GM12878 (cell line): Measurements from ENCODE around the gene HRC. TPM values are rescaled to one million over a fixed set of nuclear protein-coding genes. Genes with fewer than 3 reads are reported as not detected.

Experiments used
- MYC ChIP-seq: IDR thresholded peaks from 2 replicates; pipeline ENCODE4 v1.6.1; 2011; ENCODE audit warnings: mild to moderate bottlenecking, low read length, moderate library complexity, inconsistent platforms; ENCODE audit not compliant: insufficient read depth, insufficient replicate concordance, insufficient read length, severe bottlenecking
- polyA plus RNA-seq, 11 experiments: library from polyadenylated mRNA; depleted of rRNA in 4 of 11; unstranded in 6 of 11; stranded (reverse) in 5 of 11; fragments of >200 nt; fragmentation: Nextera tagmentation in 4 of 11; fragmentation: Illumina TruSeq in 1 of 11; extraction: Ambion mirVana in 4 of 11; extraction: Trizol in 1 of 11; gene quantifications; 1 replicate in 1 of 11; 2 replicates in 10 of 11; pipeline versions ENCODE4 v1.2.1 to v1.2.3, GENCODE V29; 2011 to 2016; ENCODE audit warnings: inconsistent platforms in 2 of 11, missing spikeins in 2 of 11, low read depth in 1 of 11
- total RNA-seq, 4 experiments: library from RNA; depleted of rRNA in 3 of 4; stranded (reverse); fragments of >200 nt in 3 of 4; fragmentation: Illumina TruSeq in 1 of 4; extraction: Trizol in 1 of 4; gene quantifications; 2 replicates each; pipeline versions ENCODE4 v1.2.1 to v1.2.3, GENCODE V29; 2013 to 2021
- TF ChIP-seq, protein P1 (sequence below): IDR thresholded peaks from 2 replicates; pipeline ENCODE4 v1.6.1; 2012; ENCODE audit warnings: mild to moderate bottlenecking, low read depth, low read length
- TF ChIP-seq, protein P2 (sequence below): fragments of 450-650 bp; IDR thresholded peaks from 2 replicates; pipeline ENCODE4 v1.6.1; 2016; ENCODE audit warnings: mild to moderate bottlenecking
- TF ChIP-seq, protein P3 (sequence below): fragments of 450-650 bp; IDR thresholded peaks from 2 replicates; pipeline ENCODE4 v1.6.1; 2017; ENCODE audit warnings: mild to moderate bottlenecking

Gene HRC
- total and polyA plus RNA-seq, 10 of the 15 experiments (the other 5 are each of a cell fraction or from before 2014, with no cell fraction given) = 0.10 TPM; not detected in 9

DNA sequence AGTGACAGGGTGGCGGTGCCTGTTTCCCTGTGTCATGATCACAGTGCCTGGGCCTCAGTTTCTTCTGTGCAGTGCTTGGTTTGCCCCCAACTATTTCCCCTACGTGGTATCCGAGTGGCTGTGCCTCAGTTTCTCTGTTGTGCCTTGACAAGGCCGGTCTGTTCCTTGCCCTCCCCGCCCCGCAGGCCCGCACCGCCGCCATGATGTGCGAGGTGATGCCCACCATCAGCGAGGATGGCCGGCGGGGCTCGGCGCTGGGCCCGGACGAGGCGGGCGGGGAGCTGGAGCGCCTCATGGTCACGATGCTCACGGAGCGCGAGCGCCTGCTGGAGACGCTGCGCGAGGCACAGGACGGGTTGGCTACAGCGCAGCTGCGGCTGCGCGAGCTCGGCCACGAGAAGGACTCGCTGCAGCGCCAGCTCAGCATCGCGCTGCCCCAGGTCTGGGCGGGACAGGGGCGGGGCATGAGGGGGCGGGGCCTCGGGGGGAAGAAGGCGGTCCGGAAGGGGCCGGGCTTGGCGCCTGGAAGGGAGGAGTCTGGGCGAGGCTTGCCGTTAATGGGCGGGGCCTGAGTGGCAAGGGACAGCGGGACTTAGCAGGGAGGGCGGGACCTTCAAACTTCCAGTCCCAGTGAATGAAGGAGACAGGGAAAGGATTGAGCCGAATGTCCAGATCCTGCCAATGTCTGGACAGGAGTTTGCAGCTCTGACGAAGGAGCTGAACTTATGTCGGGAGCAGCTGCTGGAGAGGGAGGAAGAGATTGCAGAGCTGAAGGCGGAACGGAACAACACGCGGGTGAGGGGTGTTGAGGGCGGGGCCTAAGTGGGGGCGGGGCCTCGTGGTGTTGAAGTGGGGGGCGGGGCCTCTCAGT is 27.3 kb downstream of the HRC start (continued):
- TF ChIP-seq, protein P1, sequence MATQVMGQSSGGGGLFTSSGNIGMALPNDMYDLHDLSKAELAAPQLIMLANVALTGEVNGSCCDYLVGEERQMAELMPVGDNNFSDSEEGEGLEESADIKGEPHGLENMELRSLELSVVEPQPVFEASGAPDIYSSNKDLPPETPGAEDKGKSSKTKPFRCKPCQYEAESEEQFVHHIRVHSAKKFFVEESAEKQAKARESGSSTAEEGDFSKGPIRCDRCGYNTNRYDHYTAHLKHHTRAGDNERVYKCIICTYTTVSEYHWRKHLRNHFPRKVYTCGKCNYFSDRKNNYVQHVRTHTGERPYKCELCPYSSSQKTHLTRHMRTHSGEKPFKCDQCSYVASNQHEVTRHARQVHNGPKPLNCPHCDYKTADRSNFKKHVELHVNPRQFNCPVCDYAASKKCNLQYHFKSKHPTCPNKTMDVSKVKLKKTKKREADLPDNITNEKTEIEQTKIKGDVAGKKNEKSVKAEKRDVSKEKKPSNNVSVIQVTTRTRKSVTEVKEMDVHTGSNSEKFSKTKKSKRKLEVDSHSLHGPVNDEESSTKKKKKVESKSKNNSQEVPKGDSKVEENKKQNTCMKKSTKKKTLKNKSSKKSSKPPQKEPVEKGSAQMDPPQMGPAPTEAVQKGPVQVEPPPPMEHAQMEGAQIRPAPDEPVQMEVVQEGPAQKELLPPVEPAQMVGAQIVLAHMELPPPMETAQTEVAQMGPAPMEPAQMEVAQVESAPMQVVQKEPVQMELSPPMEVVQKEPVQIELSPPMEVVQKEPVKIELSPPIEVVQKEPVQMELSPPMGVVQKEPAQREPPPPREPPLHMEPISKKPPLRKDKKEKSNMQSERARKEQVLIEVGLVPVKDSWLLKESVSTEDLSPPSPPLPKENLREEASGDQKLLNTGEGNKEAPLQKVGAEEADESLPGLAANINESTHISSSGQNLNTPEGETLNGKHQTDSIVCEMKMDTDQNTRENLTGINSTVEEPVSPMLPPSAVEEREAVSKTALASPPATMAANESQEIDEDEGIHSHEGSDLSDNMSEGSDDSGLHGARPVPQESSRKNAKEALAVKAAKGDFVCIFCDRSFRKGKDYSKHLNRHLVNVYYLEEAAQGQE = no peak
- TF ChIP-seq, protein P2, sequence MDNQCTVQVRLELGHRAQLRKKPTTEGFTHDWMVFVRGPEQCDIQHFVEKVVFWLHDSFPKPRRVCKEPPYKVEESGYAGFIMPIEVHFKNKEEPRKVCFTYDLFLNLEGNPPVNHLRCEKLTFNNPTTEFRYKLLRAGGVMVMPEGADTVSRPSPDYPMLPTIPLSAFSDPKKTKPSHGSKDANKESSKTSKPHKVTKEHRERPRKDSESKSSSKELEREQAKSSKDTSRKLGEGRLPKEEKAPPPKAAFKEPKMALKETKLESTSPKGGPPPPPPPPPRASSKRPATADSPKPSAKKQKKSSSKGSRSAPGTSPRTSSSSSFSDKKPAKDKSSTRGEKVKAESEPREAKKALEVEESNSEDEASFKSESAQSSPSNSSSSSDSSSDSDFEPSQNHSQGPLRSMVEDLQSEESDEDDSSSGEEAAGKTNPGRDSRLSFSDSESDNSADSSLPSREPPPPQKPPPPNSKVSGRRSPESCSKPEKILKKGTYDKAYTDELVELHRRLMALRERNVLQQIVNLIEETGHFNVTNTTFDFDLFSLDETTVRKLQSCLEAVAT = no peak
- TF ChIP-seq MYC = no peak
- TF ChIP-seq, protein P3, sequence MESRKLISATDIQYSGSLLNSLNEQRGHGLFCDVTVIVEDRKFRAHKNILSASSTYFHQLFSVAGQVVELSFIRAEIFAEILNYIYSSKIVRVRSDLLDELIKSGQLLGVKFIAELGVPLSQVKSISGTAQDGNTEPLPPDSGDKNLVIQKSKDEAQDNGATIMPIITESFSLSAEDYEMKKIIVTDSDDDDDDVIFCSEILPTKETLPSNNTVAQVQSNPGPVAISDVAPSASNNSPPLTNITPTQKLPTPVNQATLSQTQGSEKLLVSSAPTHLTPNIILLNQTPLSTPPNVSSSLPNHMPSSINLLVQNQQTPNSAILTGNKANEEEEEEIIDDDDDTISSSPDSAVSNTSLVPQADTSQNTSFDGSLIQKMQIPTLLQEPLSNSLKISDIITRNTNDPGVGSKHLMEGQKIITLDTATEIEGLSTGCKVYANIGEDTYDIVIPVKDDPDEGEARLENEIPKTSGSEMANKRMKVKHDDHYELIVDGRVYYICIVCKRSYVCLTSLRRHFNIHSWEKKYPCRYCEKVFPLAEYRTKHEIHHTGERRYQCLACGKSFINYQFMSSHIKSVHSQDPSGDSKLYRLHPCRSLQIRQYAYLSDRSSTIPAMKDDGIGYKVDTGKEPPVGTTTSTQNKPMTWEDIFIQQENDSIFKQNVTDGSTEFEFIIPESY = no peak
